ENCODE data around the gene AASDHPPT.
"Not testable (repeated sequence)": the region's sequence is repeated elsewhere in the genome, so short reads cannot be mapped to it uniquely, and the experiment has no call there.

AASDHPPT gene

GRCh38 chr11:106077609-106078455, at the start of gene AASDHPPT:
AASDHPPT (plus strand) TSS chr11:106077662; CDS start chr11:106077711, 49 bp downstream.
- peak; percentile 46 for DNase-seq

GRCh38 chr11:106030609-106031008, 46.9 kb upstream of the AASDHPPT start:
- no peak for DNase-seq

- no peak for DNase-seq
Measured at GRCh38 chr11:106031202-106031810, 46.2 kb upstream of the AASDHPPT start.

GRCh38 chr11:106031936-106032335, 45.5 kb upstream of the AASDHPPT start:
- no peak for DNase-seq

GRCh38 chr11:106032861-106033260, 44.6 kb upstream of the AASDHPPT start:
- no peak for DNase-seq

- no peak for DNase-seq
Measured at GRCh38 chr11:106043540-106043939, 33.9 kb upstream of the AASDHPPT start.

GRCh38 chr11:106047631-106048030, 29.8 kb upstream of the AASDHPPT start:
- no peak for DNase-seq

GRCh38 chr11:106049727-106050476, 27.6 kb upstream of the AASDHPPT start:
- DNase-seq: no peak

GRCh38 chr11:106051103-106051502, 26.4 kb upstream of the AASDHPPT start:
- DNase-seq: no peak

- DNase-seq: not testable (repeated sequence)
Measured at GRCh38 chr11:106058377-106058776, 19.1 kb upstream of the AASDHPPT start.

GRCh38 chr11:106059617-106060016, 17.8 kb upstream of the AASDHPPT start:
- no peak for DNase-seq

- no peak for DNase-seq
Measured at GRCh38 chr11:106061249-106061784, 16.1 kb upstream of the AASDHPPT start.

- no peak for DNase-seq
Measured at GRCh38 chr11:106061954-106062949, 15.2 kb upstream of the AASDHPPT start.

- no peak for DNase-seq
Measured at GRCh38 chr11:106063009-106063408, 14.5 kb upstream of the AASDHPPT start.

GRCh38 chr11:106070606-106071005, 6.9 kb upstream of the AASDHPPT start:
- DNase-seq: no peak

- DNase-seq: peak; percentile 9
Measured at GRCh38 chr11:106072804-106073203, 4.7 kb upstream of the AASDHPPT start.

- peak; percentile 27 for DNase-seq
Measured at GRCh38 chr11:106076171-106076918, 1.1 kb upstream of the AASDHPPT start.

- DNase-seq: peak; percentile 86
Measured at GRCh38 chr11:106076919-106077608, 398 bp upstream of the AASDHPPT start, which contains the start of gene KBTBD3. KBTBD3 (minus strand) TSS chr11:106077347; CDS start chr11:106059097, 18,250 bp downstream.

- DNase-seq: no peak
Measured at GRCh38 chr11:106082096-106082495, 4.6 kb downstream of the AASDHPPT start.

- no peak for DNase-seq
Measured at GRCh38 chr11:106086135-106086534, 8.7 kb downstream of the AASDHPPT start.

All from NCI-H748 treated with DMSO at 0.1 percent for 48 hours (cell line).